Heart right ventricle (tissue), 16 donors: ENCODE data around the gene HMG20B. TPM values are rescaled to one million over a fixed set of nuclear protein-coding genes. Genes with fewer than 3 reads are reported as not detected.
A peak's percentile ranks its signal among the peaks of the same experiment; 100 is the strongest.

ENCODE experiments used
- ATAC-seq, 8 donors: fragments of 200-7000 bp; cut with Tn5 transposase; one replicate each; pipeline ENCODE4 v1.9.1; 2020; ENCODE audit warnings: mild to moderate bottlenecking in 8 of 8, moderate library complexity in 8 of 8, moderate number of reproducible peaks in 1 of 8
- DNase-seq, 2 donors: peaks; one replicate each; pipeline ENCODE4 v3.0.0-alpha.2; 2020
- H3K27ac ChIP-seq, 10 donors: fragments of 200-600 bp; sonication (generic) in 2 of 10; one replicate each; pipeline versions ENCODE4 v1.5.0 to v1.8.0; 2020 to 2022; ENCODE audit warnings: mild to moderate bottlenecking in 3 of 10
- H3K27me3 ChIP-seq, 7 donors: fragments of 200-600 bp; one replicate each; pipeline ENCODE4 v1.8.0; 2021 to 2022; ENCODE audit warnings: mild to moderate bottlenecking in 2 of 7
- H3K36me3 ChIP-seq, 9 donors: fragments of 200-600 bp; sonication (generic) in 1 of 9; one replicate each; pipeline versions ENCODE4 v1.5.0 to v1.8.0; 2020 to 2022; ENCODE audit warnings: mild to moderate bottlenecking in 2 of 9
- H3K4me1 ChIP-seq, 9 donors: fragments of 200-600 bp; sonication (generic) in 1 of 9; one replicate each; pipeline versions ENCODE4 v1.5.0 to v1.8.0; 2020 to 2022; ENCODE audit warnings: mild to moderate bottlenecking in 4 of 9
- H3K4me3 ChIP-seq, 10 donors: fragments of 200-600 bp; sonication (generic) in 2 of 10; one replicate each; pipeline versions ENCODE4 v1.5.0 to v1.8.0; 2020 to 2022; ENCODE audit warnings: mild to moderate bottlenecking in 7 of 10, moderate library complexity in 2 of 10
- H3K9me3 ChIP-seq, 11 donors: fragments of 200-600 bp in 10 of 11; sonication (generic) in 2 of 11; one replicate each; pipeline versions ENCODE4 v1.5.0 to v1.8.0; 2013 to 2022; ENCODE audit warnings: mild to moderate bottlenecking in 2 of 11, control low read depth in 1 of 11, moderate library complexity in 1 of 11
- WGBS, 2 donors: extraction: QIAGEN DNeasy Blood & Tissue Kit; methylation state at CpG; one replicate each; pipeline ENCODE4 v1.1.7; 2013; ENCODE audit warnings: inconsistent platforms in 1 of 2; 5-methylcytosine and 5-hydroxymethylcytosine counted together
- intact Hi-C, 10 donors: fragments of 100-400 bp; cut with DNase I; formaldehyde crosslinking; loops; one replicate each; pipeline versions ENCODE4 v1.11.1 to v1.14.2; 2022
- polyA plus RNA-seq, 2 donors: library from polyadenylated mRNA; stranded (reverse); fragments of 200-250 nt; gene quantifications; one replicate each; pipeline ENCODE4 v1.2.3, GENCODE V29; 2013
- total RNA-seq, 10 donors: library from RNA; stranded (reverse); fragmentation: NEBNext Ultra II Directional in 3 of 10; extraction: Animal tissue kit (Norgen Biotek cat#: 25700) in 3 of 10; gene quantifications; one replicate each; pipeline versions ENCODE4 v1.2.1 to v1.2.4, GENCODE V29; 2021 to 2023
- TF ChIP-seq, protein P1 (sequence below), 9 donors: fragments of 200-600 bp; sonication (generic) in 2 of 9; IDR thresholded peaks; one replicate each; pipeline versions ENCODE4 v1.5.0 to v1.8.0; 2021 to 2022; ENCODE audit warnings: antibody characterized with exemption in 9 of 9, mild to moderate bottlenecking in 5 of 9, moderate library complexity in 1 of 9
- donor health status: Arrhythmogenic right ventricular cardiomyopathy.
- donor health status: ischemic (EF 13 %, LVEDD 7.1; RV severe dilation, severe dysfunction).
- donor health status: healthy with polysubstance abuse.
- donor health status: DM: no; HTN: yes; CAD: no.
- donor health status: DM: no; HTN: no; CAD: no.
- donor health status: ischemic (EF 25% LVEDD 6.9; RV normal size, moderate dysfunction).
- donor health status: ischemic (EF 25% LVEDD 5.7; RV mildly dilated, moderate dysfunction).
- donor health status: healthy.
- donor health status: DM: yes; HTN: yes; CAD: no.
- donor health status: Ischemic cardiomyopathy.
- donor health status: ischemic (EF 35%, LVEDD 5.7; RV mildly dilated, moderate dysfunction).
- donor health status: nonischemic (EF 11% LVEDD 7.7; RV severe dilation, severe dysfunction).
- donor health status: DM: yes; HTN: yes; CAD: no.
- donor health status: PGD.
- donor health status: ischemic (EF 29% LVEDD 5.4; RV normal size, mild dysfunction).
- donor health status: nonischemic (EF 23%, LVEDD 6.1; RV moderate dilation, normal function).

The HMG20B gene
- total and polyA plus RNA-seq, 12 donors = 19.5 to 73.3 (median 32.0) TPM

DNA sequence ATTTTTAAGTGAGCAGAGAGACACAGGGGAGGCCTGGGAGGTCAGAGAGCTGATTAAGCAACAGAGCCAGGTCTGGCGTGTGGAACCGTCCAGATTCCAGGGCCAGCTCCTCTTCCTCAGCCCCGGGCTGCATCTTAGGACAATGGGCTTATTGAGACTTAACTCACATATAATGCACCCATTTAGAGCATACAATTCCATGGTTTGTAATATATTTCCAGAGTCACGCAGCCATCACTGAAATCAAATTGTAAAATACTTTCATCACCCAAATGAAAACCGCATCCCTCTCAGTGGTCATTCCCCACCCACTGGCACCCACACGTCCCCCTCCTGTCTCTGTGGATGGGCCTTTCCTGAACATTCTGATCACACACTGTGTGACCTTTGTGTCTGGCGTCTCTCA, 2.1 kb upstream of the HMG20B start:
- TF ChIP-seq, protein P1, sequence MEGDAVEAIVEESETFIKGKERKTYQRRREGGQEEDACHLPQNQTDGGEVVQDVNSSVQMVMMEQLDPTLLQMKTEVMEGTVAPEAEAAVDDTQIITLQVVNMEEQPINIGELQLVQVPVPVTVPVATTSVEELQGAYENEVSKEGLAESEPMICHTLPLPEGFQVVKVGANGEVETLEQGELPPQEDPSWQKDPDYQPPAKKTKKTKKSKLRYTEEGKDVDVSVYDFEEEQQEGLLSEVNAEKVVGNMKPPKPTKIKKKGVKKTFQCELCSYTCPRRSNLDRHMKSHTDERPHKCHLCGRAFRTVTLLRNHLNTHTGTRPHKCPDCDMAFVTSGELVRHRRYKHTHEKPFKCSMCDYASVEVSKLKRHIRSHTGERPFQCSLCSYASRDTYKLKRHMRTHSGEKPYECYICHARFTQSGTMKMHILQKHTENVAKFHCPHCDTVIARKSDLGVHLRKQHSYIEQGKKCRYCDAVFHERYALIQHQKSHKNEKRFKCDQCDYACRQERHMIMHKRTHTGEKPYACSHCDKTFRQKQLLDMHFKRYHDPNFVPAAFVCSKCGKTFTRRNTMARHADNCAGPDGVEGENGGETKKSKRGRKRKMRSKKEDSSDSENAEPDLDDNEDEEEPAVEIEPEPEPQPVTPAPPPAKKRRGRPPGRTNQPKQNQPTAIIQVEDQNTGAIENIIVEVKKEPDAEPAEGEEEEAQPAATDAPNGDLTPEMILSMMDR (IDR thresholded peaks at IDR 0.05) = no peak
- H3K4me3 ChIP-seq = no peak overlapping the region
- intact Hi-C loops = loop anchor here in 1 of 10 donors (10.0 kb wide), 1 partner anchor 54 kb away; the partner anchor contains the start of gene CACTIN
- H3K27ac ChIP-seq = no peak overlapping the region
- H3K27me3 ChIP-seq = no peaks in the 10 kb centered on the region
- peaks cover 0 to 13% (median 0%) of the 10 kb centered on the region in 9 donors for H3K36me3 ChIP-seq
- H3K9me3 ChIP-seq = no peaks in the 10 kb centered on the region
- ATAC-seq (no peak), DNase-seq (no peak)
- H3K4me1 ChIP-seq = peaks cover 5 to 27% (median 15%) of the 10 kb centered on the region in 9 donors
- WGBS, 2 donors = 81 to 83% methylated on average over 7 of the region's 7 CpGs

DNA sequence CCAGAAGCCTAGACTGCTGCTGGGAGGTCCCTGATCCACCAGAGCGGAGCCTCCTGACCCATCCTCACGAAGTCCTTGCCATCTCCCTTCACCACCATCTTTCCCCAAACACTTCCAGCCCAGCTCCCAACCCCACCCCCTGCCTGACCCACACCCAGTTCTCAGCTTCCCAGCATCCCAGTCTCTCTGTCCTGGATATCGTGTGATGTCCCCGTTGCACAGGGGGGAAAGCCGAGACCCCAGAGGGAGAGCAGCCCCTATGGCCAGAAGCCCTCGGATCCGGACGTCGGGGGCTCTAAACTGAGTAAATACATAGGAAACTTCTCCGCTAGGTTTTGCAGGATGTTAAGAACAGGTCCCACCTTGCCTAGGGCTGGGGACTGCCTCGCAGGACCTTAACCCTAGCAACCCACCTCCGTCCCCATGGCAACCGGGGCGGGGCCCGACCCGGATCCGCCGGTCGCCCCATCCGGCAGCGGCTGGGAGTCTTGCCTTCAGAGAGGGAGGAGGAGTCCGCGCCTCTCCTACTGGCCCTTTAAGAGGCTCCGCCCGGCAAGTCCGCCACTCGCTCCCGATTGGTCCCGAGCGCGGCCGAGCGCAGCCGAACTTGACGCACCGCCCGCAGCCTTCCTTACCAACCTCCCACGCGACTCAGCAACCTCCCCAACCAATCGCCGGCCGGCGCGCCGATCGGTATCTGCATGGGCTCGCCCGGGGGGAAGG, 451 bp upstream of the HMG20B start:
- TF ChIP-seq, protein P1 (IDR thresholded peaks at IDR 0.05) = no peak
- H3K27ac ChIP-seq = peak overlapping the region in 6 of 10 donors; percentile 37 to 84 (median 60)
- peaks cover 10 to 40% (median 26%) of the 10 kb centered on the region in 9 donors for H3K4me1 ChIP-seq
- intact Hi-C loops = loop anchor here in 4 of 10 donors (1.0 to 10.0 kb wide), 3 partner anchors 15 to 65 kb away; partner anchors contain the start of genes MFSD12 (in 3 of the 4), CACTIN (in 1 of the 4) and FZR1 (in 1 of the 4)
- 1% methylated on average over 48 of the region's 48 CpGs for WGBS, 2 donors
- peak; percentile 100 for DNase-seq
- peak overlapping the region; percentile 59 to 100 (median 96) for H3K4me3 ChIP-seq
- H3K36me3 ChIP-seq = peaks cover 0 to 13% (median 0%) of the 10 kb centered on the region in 9 donors
- H3K9me3 ChIP-seq = no peaks in the 10 kb centered on the region
- H3K27me3 ChIP-seq = no peaks in the 10 kb centered on the region
- ATAC-seq = peak; percentile 96 to 99 (median 98)

- 0 to 2% methylated on average over 59 to 60 of the region's 60 CpGs for WGBS, 2 donors
- H3K27me3 ChIP-seq = no peaks in the 10 kb centered on the region
- peak in 1 of 2 donors; percentile 43 for DNase-seq
- H3K27ac ChIP-seq = peak overlapping the region in 9 of 10 donors; percentile 61 to 90 (median 77)
- peak in 7 of 8 donors; percentile 0 to 16 (median 1) for ATAC-seq
- intact Hi-C loops = loop anchor here in 2 of 10 donors (2.0 to 10.0 kb wide), 2 partner anchors 51 to 67 kb away; partner anchors contain the start of genes CACTIN (in 1 of the 2) and FZR1 (in 1 of the 2)
- no peaks in the 10 kb centered on the region for H3K9me3 ChIP-seq
- H3K4me3 ChIP-seq = peak overlapping the region; percentile 66 to 100 (median 96)
- H3K36me3 ChIP-seq = peaks cover 0 to 13% (median 0%) of the 10 kb centered on the region in 9 donors
- TF ChIP-seq, protein P1 (IDR thresholded peaks at IDR 0.05) = no peak
- peaks cover 10 to 40% (median 26%) of the 10 kb centered on the region in 9 donors for H3K4me1 ChIP-seq
These were observed 566 bp downstream of the HMG20B start for GRCh38 chr19:3573162-3573857.
